Body of pancreas (tissue), 4 donors: ENCODE results near the gene TRIP13. TPM values are rescaled to one million over a fixed set of nuclear protein-coding genes. Genes with fewer than 3 reads are reported as not detected.

ENCODE experiments used
- ATAC-seq: fragments of 150-250 bp; one replicate; pipeline ENCODE4 v1.9.1; 2016
- DNase-seq, 4 donors: peaks; one replicate each; pipeline ENCODE4 v3.0.0-alpha.2; 2019
- H3K27ac ChIP-seq, 4 donors: fragments of 200-600 bp; sonication (generic); 1 replicate in 3 of 4; 2 replicates in 1 of 4; pipeline versions ENCODE4 v1.5.1 to v1.6.1; 2016 to 2019; ENCODE audit warnings: mild to moderate bottlenecking in 1 of 4, mixed read lengths in 1 of 4, moderate library complexity in 1 of 4
- H3K27me3 ChIP-seq, 2 donors: fragments of 200-600 bp; sonication (generic); one replicate each; pipeline ENCODE4 v1.6.0; 2016; ENCODE audit warnings: mild to moderate bottlenecking in 1 of 2
- H3K36me3 ChIP-seq, 2 donors: fragments of 200-600 bp; sonication (generic); replicated peaks in 1 of 2; 2 replicates each; pipeline ENCODE4 v1.5.1; 2016; ENCODE audit warnings: low read depth in 2 of 2; ENCODE audit not compliant: insufficient read depth in 1 of 2
- H3K4me1 ChIP-seq: fragments of 200-600 bp; sonication (generic); one replicate; pipeline ENCODE4 v1.6.0; 2016
- H3K4me3 ChIP-seq, 2 donors: fragments of 200-600 bp; sonication (generic); 1 replicate in 1 of 2; 2 replicates in 1 of 2; pipeline ENCODE4 v1.5.1; 2016 to 2019
- H3K9me3 ChIP-seq, 3 donors: fragments of 200-600 bp; sonication (generic); 1 replicate in 2 of 3; 2 replicates in 1 of 3; pipeline ENCODE4 v1.5.1; 2016
- CTCF ChIP-seq, 7 experiments: fragments of 450-650 bp in 4 of 7; fragments of 200-600 bp in 3 of 7; sonication (generic) in 3 of 7; IDR thresholded peaks; one replicate each; pipeline ENCODE4 v1.5.1; 2016 to 2019; ENCODE audit warnings: antibody characterized with exemption in 7 of 7
- POLR2A ChIP-seq, 3 donors: fragments of 450-650 bp; IDR thresholded peaks; one replicate each; pipeline ENCODE4 v1.6.1; 2016; ENCODE audit warnings: antibody characterized with exemption in 3 of 3, mild to moderate bottlenecking in 2 of 3
- WGBS, 2 donors: methylation state at CpG; one replicate each; pipeline ENCODE4 v1.1.5; 2017; 5-methylcytosine and 5-hydroxymethylcytosine counted together
- intact Hi-C: fragments of 100-400 bp; cut with DNase I; formaldehyde crosslinking; loops from one replicate; pipeline ENCODE4 v1.15.1; 2023
- total RNA-seq, 2 donors: library from RNA; depleted of rRNA; stranded (reverse); fragments of >200 nt; gene quantifications; one replicate each; pipeline ENCODE4 v1.1.0, GENCODE V29; 2016

TRIP13 gene
- total RNA-seq, 2 donors from 2014 or later = 1.3 TPM

DNA sequence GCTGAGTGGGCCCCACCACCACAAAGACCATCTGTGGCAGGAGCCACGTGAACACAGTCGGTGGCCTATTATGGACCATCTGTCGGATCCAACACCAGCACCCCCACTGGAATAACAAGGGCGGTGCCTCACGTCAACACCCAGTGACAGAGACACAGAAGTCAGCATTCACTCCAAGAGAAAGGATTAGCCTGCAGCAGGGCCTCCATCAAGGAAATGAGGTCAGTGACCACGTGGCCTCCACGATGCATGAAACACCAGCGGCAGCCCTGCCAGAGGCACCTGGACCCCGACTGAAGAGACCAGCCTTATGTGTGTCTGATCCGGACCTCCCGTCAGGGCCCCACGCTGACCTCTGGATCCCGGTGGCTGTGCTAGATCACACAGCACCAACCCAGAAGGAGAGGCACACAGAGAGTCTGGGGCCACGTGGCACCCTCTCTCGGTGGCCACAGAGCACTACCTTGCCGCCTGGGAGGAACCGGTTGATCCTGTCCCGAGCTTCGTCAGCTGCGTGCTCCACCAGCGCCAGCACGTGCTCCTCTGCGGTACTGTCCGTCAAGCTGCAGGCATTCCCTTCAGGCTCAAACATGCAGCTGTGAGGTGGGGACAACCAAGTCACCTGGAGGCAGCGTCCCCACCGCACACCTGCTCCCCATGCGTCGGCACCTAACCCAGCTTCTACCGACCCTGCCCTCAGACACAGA is 9.1 kb upstream of the TRIP13 start:
- no peak overlapping the region for H3K27ac ChIP-seq

DNA sequence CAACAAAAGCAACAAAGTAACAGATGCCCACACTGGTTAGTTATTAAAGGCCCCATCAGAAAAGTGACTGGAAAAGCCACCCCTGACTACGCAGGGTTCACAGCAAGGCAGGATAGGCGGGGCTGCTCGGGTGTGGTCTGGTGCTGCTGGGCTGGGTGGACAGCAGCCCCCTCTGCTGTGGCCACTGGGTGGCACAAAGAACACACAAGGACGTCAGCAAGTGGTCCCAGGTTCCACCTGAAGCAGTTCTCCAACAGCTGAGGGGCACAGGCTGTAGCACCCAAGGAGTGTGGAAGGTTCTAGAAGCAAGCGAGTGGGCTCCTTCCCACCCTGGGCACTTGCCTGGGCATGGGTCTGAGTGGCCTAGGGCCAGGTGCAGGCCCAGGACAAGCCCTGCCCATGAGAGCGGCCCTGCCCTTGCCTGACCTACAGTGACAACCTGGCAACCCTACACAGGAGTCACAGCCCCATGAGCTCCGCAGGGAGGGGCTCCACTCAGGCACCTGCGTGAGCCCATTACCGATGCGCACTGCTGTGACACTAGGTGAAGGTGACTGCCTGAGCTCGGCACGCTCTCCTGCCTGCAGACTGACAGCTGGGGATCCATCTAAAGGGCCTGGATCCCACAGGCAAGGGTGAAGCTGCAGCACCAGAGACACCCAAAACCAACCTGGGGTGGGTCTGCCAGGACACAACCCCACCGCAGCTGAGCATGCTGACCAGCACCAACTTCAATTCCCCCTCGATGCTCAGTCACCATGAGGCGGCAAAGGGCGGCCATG is 8.1 kb upstream of the TRIP13 start:
- Histone ChIP-seq H3K9me3 (no peaks in the 10 kb centered on the region), H3K27me3 (no peaks in the 10 kb centered on the region), H3K4me1 (no peaks in the 10 kb centered on the region), H3K27ac (no peak overlapping the region), H3K4me3 (no peak overlapping the region), H3K36me3 (peaks cover 13 to 40% of the 10 kb centered on the region in 2 donors)
- peak in 1 of 4 donors; percentile 6 for DNase-seq
- intact Hi-C loops = no loop called here
- no peak for ATAC-seq
- WGBS, 2 donors = 81 to 91% methylated on average over 8 to 16 of the region's 16 CpGs
- TF ChIP-seq CTCF (IDR thresholded peaks at IDR 0.05) (no peak), POLR2A (IDR thresholded peaks at IDR 0.05) (no peak)

More for the DNA sequence above, 9.1 kb upstream of the TRIP13 start:
- Histone ChIP-seq H3K9me3 (no peaks in the 10 kb centered on the region), H3K36me3 (peaks cover 13 to 35% of the 10 kb centered on the region in 2 donors), H3K27me3 (no peaks in the 10 kb centered on the region), H3K4me1 (no peaks in the 10 kb centered on the region), H3K4me3 (no peak overlapping the region)
- ATAC-seq (no peak), DNase-seq (peak in 1 of 4 donors; percentile 6)
- 92 to 93% methylated on average over 27 to 29 of the region's 29 CpGs for WGBS, 2 donors
- intact Hi-C loops = no loop called here
- no peak for TF ChIP-seq POLR2A (IDR thresholded peaks at IDR 0.05)
- TF ChIP-seq CTCF (IDR thresholded peaks at IDR 0.05) = no peak

DNA sequence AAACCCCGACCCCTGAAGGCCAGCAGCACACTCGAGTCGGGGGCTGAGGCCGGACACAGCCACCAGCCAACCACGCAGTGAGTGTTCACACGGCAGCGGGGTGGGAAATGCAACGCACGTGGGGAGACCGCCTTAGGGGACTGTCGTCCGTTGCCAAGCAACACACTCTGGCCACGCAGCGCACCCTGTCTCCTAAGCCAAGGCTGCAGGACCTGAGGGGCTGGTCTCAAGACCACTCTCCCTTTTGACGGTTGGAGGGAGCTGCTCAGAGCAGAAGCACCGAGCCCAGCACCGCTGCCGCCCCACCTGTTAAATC is 7.6 kb upstream of the TRIP13 start:
- Histone ChIP-seq H3K27ac (no peak overlapping the region), H3K27me3 (no peaks in the 10 kb centered on the region), H3K9me3 (no peaks in the 10 kb centered on the region), H3K36me3 (peaks cover 13 to 40% of the 10 kb centered on the region in 2 donors), H3K4me3 (no peak overlapping the region), H3K4me1 (no peaks in the 10 kb centered on the region)
- intact Hi-C loops = no loop called here
- ATAC-seq (no peak), DNase-seq (no peak)
- WGBS, 2 donors = 92 to 93% methylated on average over 12 to 15 of the region's 18 CpGs
- TF ChIP-seq POLR2A (IDR thresholded peaks at IDR 0.05) = no peak
- no peak for TF ChIP-seq CTCF (IDR thresholded peaks at IDR 0.05)

DNA sequence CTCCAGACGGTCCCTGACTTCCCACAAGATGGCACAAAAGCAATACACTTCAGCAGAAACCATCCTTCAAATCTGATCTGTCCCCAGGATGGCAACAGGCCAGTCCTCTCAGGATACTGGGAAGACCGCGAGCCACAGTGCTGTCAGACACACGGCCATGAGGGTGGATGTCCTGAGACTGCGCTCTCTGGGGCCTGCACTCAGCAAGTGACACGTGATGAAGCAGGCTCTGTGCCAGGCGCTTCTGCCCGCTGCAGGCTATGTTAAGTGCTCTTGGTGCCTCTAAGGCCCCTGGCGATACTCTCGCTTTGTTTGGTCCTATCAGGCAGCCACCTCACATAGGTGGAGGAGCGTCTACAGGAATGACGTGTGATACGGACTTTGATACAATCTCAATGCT is 7.2 kb upstream of the TRIP13 start:
- ATAC-seq = no peak
- intact Hi-C loops = no loop called here
- peaks cover 13 to 42% of the 10 kb centered on the region in 2 donors for H3K36me3 ChIP-seq

More for the DNA sequence above, 7.2 kb upstream of the TRIP13 start:
- Histone ChIP-seq H3K4me3 (no peak overlapping the region), H3K27me3 (no peaks in the 10 kb centered on the region), H3K27ac (no peak overlapping the region), H3K9me3 (no peaks in the 10 kb centered on the region), H3K4me1 (no peaks in the 10 kb centered on the region)
- peak in 1 of 4 donors; percentile 12 for DNase-seq
- TF ChIP-seq POLR2A (IDR thresholded peaks at IDR 0.05) (no peak), CTCF (IDR thresholded peaks at IDR 0.05) (no peak)
- WGBS, 2 donors = 86 to 90% methylated on average over 7 to 13 of the region's 13 CpGs
